Breast epithelium (tissue), 3 donors: ENCODE results near the gene LYSMD3.

Experiments
- POLR2A ChIP-seq: fragments of 450-650 bp; IDR thresholded peaks from one replicate; pipeline ENCODE4 v1.6.1; 2016; ENCODE audit warnings: antibody characterized with exemption, mild to moderate bottlenecking, moderate library complexity
- POLR2AphosphoS5 ChIP-seq, 3 donors: sonication (generic); formaldehyde crosslinking; IDR thresholded peaks; one replicate each; pipeline ENCODE4 v1.6.1; 2017; ENCODE audit warnings: antibody characterized with exemption in 3 of 3
- TF ChIP-seq, protein P1 (sequence below), 3 donors: fragments of 450-650 bp; IDR thresholded peaks; one replicate each; pipeline ENCODE4 v1.5.1; 2016 to 2017; ENCODE audit warnings: antibody characterized with exemption in 3 of 3, mild to moderate bottlenecking in 3 of 3, moderate library complexity in 3 of 3

DNA sequence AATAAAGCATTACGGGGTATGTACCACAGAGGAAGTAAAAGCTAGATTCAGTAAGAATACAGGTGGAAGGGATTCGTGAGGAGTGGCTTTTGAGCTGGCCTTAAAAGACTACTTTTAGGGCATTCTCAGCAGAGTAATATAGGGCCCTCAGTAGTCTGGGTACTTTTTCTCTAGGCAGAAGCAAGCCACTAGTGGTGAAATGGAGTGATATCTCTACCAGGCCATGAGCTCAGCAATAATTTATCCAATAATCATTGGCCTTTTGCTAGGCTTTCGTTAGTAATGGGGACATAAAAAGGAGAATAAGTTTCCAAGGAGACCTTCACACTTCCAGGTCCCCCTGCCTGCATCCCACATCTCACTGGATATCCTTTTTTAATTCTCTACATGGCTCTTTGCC, 53.0 kb downstream of the LYSMD3 start:
- TF ChIP-seq, protein P1, sequence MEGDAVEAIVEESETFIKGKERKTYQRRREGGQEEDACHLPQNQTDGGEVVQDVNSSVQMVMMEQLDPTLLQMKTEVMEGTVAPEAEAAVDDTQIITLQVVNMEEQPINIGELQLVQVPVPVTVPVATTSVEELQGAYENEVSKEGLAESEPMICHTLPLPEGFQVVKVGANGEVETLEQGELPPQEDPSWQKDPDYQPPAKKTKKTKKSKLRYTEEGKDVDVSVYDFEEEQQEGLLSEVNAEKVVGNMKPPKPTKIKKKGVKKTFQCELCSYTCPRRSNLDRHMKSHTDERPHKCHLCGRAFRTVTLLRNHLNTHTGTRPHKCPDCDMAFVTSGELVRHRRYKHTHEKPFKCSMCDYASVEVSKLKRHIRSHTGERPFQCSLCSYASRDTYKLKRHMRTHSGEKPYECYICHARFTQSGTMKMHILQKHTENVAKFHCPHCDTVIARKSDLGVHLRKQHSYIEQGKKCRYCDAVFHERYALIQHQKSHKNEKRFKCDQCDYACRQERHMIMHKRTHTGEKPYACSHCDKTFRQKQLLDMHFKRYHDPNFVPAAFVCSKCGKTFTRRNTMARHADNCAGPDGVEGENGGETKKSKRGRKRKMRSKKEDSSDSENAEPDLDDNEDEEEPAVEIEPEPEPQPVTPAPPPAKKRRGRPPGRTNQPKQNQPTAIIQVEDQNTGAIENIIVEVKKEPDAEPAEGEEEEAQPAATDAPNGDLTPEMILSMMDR (IDR thresholded peaks at IDR 0.05): no peak
- TF ChIP-seq POLR2AphosphoS5 (IDR thresholded peaks at IDR 0.05): no peak
- no peak for TF ChIP-seq POLR2A
